Calu3 (cell line): ENCODE measurements around the gene TOR3A. TPM values are rescaled to one million over a fixed set of nuclear protein-coding genes. Genes with fewer than 3 reads are reported as not detected.
A peak's percentile ranks its signal among the peaks of the same experiment; 100 is the strongest.

Source experiments
- BruUV-seq: library from RNA; stranded (reverse); fragments of 400-500 nt; replicated peaks from 2 replicates; lab custom pipeline; 2021; lab: Mats Ljungman, UMichigan
- CTCF ChIA-PET: fragments of 300-600 bp; sonication (Branson Sonifier 250); formaldehyde crosslinking; loops from one replicate; lab custom pipeline; 2022; ENCODE audit warnings: antibody characterized with exemption; lab: Charles Lee
- DNase-seq: peaks from one replicate; pipeline ENCODE4 v3.0.0; 2022
- H3K27ac Mint-ChIP-seq: one replicate; pipeline ENCODE4 v1.8.0; 2022; ENCODE audit warnings: mixed read lengths; ENCODE audit not compliant: unreplicated experiment
- H3K27me3 Mint-ChIP-seq: one replicate; pipeline ENCODE4 v1.8.0; 2022; ENCODE audit warnings: mixed read lengths; ENCODE audit not compliant: unreplicated experiment
- H3K36me3 Mint-ChIP-seq: one replicate; pipeline ENCODE4 v1.8.0; 2022; ENCODE audit warnings: mild to moderate bottlenecking, moderate library complexity, mixed read lengths; ENCODE audit not compliant: insufficient read depth, unreplicated experiment
- H3K4me1 Mint-ChIP-seq: one replicate; pipeline ENCODE4 v1.8.0; 2022; ENCODE audit warnings: mild to moderate bottlenecking, low read depth, mixed read lengths; ENCODE audit not compliant: unreplicated experiment
- H3K4me3 Mint-ChIP-seq: one replicate; pipeline ENCODE4 v1.8.0; 2022; ENCODE audit warnings: mild to moderate bottlenecking, low read depth, moderate library complexity, mixed read lengths; ENCODE audit not compliant: unreplicated experiment
- H3K9me3 Mint-ChIP-seq: one replicate; pipeline ENCODE4 v1.8.0; 2022; ENCODE audit warnings: low read depth, mixed read lengths; ENCODE audit not compliant: unreplicated experiment
- CTCF ChIP-seq: fragments of 200-600 bp; IDR thresholded peaks from one replicate; pipeline ENCODE4 v1.8.0; 2022; ENCODE audit warnings: antibody characterized with exemption; ENCODE audit not compliant: unreplicated experiment
- intact Hi-C: fragments of 100-400 bp; cut with micrococcal nuclease; formaldehyde crosslinking; loops from one replicate; pipeline ENCODE4 v1.10.0; 2022; ENCODE audit not compliant: unreplicated experiment
- total RNA-seq: library from RNA; stranded (reverse); gene quantifications from 2 replicates; pipeline ENCODE4 v1.2.3, GENCODE V29; 2022

Gene TOR3A
- total RNA-seq, 1 experiment from 2014 or later = 38.8 TPM

DNA sequence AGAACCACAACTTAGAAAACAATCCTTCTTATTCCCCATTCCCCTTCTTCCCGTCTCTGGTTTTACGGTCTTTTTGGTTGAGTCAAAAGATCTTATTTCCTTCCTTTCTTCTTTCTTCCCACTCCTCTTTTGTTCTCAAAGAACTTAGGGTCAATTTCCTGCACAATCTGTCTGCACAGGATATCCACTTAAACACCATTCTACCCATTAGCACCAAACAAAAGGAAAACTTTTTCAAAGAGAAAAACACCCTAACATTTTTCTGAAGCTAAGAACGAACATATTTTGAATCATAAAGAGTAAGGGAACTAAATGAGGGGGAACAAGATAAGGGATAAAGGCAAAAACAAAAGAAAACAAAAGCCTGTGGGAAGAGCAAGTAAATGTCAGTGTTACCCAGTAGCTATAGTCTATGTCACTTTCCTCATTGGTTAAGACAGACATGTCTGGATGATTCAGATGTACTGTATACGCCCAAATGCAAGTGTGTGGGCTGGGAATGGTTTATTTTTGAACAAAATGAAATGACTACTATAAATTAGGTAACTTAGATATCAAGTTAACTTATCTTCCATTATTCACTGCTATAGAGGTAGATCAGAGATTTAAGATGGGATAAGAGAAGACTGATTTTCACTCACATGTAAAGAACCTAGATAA lies 59.9 kb downstream of the TOR3A start:
- peaks cover 39% of the 10 kb centered on the region for H3K4me1 Mint-ChIP-seq
- H3K36me3 Mint-ChIP-seq = peaks cover 33% of the 10 kb centered on the region
- no peaks in the 10 kb centered on the region for H3K27me3 Mint-ChIP-seq
- peak overlapping the region; percentile 65 for H3K27ac Mint-ChIP-seq
- intact Hi-C loops = loop anchor here (5.0 kb wide), 1 partner anchor 36 kb away; no protein-coding TSS in a partner anchor
- no peak for DNase-seq
- no peak for TF ChIP-seq CTCF
- CTCF ChIA-PET = interaction anchor here (0.6 to 1.6 kb wide), 4 partner anchors 13 to 92 kb away, joined by 4 read pairs; no protein-coding TSS in a partner anchor
- peak overlapping the region; percentile 61 for H3K4me3 Mint-ChIP-seq
- H3K9me3 Mint-ChIP-seq = peaks cover 4% of the 10 kb centered on the region
- BruUV-seq = no TSS peak

DNA sequence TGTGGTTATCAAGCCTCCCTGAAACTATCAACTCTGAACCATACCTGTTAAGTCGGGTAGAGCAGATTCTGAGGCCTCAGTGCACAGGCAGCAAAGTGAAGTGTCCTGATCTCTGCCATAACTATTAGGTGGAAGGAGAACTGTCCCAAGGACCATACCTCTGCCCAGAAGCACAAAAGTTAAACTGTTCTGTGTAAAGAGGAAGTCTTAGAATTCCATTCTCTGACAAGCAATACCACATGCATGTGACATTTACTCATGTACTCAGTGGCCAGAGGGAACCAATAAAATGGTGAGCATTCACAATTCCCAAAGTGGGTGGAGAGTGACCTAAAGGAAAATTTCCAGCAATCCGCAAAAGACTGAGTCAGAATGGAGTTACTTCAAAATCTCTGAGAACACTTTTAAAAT lies 61.0 kb downstream of the TOR3A start:
- intact Hi-C loops = loop anchor here (5.0 kb wide), 1 partner anchor 34 kb away; no protein-coding TSS in a partner anchor
- peaks cover 4% of the 10 kb centered on the region for H3K9me3 Mint-ChIP-seq
- no peaks in the 10 kb centered on the region for H3K27me3 Mint-ChIP-seq
- BruUV-seq = no TSS peak
- DNase-seq = peak; percentile 51
- CTCF ChIA-PET = interaction anchor here (1.0 to 1.6 kb wide), 2 partner anchors 13 to 14 kb away, joined by 4 read pairs; no protein-coding TSS in a partner anchor
- H3K4me3 Mint-ChIP-seq = peak overlapping the region; percentile 61
- H3K4me1 Mint-ChIP-seq = peaks cover 35% of the 10 kb centered on the region
- H3K27ac Mint-ChIP-seq = peak overlapping the region; percentile 65
- no peak for TF ChIP-seq CTCF
- H3K36me3 Mint-ChIP-seq = peaks cover 33% of the 10 kb centered on the region

DNA sequence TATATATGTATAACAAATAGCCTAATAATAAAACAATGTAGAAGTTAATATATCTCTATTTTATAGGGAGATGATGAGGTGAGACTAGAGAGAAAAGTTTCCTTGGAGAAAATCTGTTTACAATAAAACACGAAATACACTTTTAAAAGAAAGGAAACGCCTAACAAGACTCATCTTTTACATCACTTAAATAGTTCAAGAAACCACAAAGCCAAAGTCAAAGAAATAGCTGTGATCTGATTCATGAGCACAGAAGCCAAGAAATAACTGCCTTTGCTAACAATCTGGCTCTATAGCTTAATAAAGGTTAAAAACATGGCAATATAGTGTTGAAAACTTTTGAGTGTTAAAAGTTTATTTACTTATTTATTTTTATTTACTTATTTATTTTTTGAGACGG lies 61.5 kb downstream of the TOR3A start:
- Mint-ChIP-seq H3K27me3 (no peaks in the 10 kb centered on the region), H3K4me1 (peaks cover 31% of the 10 kb centered on the region), H3K9me3 (peaks cover 4% of the 10 kb centered on the region), H3K27ac (peak overlapping the region; percentile 65), H3K36me3 (peaks cover 33% of the 10 kb centered on the region), H3K4me3 (peak overlapping the region; percentile 61)
- no peak for DNase-seq
- CTCF ChIA-PET = no interaction called here
- no peak for TF ChIP-seq CTCF
- BruUV-seq = TSS peak; percentile 89
- intact Hi-C loops = loop anchor here (5.0 kb wide), 1 partner anchor 34 kb away; no protein-coding TSS in a partner anchor

- Mint-ChIP-seq H3K36me3 (peaks cover 28% of the 10 kb centered on the region), H3K4me3 (no peak overlapping the region), H3K27me3 (no peaks in the 10 kb centered on the region), H3K4me1 (peaks cover 22% of the 10 kb centered on the region), H3K27ac (no peak overlapping the region), H3K9me3 (peaks cover 4% of the 10 kb centered on the region)
- intact Hi-C loops = loop anchor here (5.0 kb wide), 1 partner anchor 33 kb away; no protein-coding TSS in a partner anchor
- TF ChIP-seq CTCF = no peak
- no TSS peak for BruUV-seq
- CTCF ChIA-PET = interaction anchor here (1.4 kb wide), 1 partner anchor 31 kb away, joined by 3 read pairs; no protein-coding TSS in a partner anchor
- DNase-seq = no peak
Measured at GRCh38 chr1:179144626-179145025, 62.8 kb downstream of the TOR3A start.
